Measurements from ENCODE around the gene AMPD3. TPM values are rescaled to one million over a fixed set of nuclear protein-coding genes. Genes with fewer than 3 reads are reported as not detected.

AMPD3 gene
- total RNA-seq, 1 experiment from 2014 or later = 17.4 TPM

DNA sequence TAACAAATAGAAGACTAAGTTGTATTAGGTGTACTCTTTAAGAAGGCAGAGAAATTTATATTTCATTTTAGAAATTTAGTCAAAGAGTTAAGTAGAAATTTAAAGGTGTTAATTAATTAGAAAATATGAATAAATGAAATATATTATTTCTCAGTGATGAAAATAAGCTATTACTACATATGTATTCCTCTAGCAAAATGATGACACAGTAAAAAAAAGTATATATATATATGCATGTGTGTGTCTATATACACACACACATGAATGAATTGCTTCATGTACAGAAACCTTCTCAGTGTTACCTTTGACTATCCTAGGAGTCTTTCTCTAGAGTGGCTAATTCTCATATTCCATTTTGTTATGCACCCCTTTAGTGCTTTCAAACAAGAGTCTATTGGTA, 78.3 kb downstream of the AMPD3 start:
- Histone ChIP-seq H3K27me3 (ENCODE audit: insufficient read depth, low read depth) (no peaks in the 10 kb centered on the region), H2AFZ (no peak overlapping the region), H3F3A (ENCODE audit: insufficient read depth, low read depth) (0 out of 2 replicates have a peak, but pooled peaks cover 8% of the 10 kb centered on the region), H3K9me2 (ENCODE audit: insufficient read depth) (no peaks in the 10 kb centered on the region), H4K20me1 (ENCODE audit: insufficient read depth) (no peaks in the 10 kb centered on the region), H3K9me3 (ENCODE audit: insufficient read depth, low read depth) (no peaks in the 10 kb centered on the region), H3K4me3 (no peak overlapping the region), H3K4me1 (replicated peaks; ENCODE audit: insufficient read depth) (peaks cover 15% of the 10 kb centered on the region), H3K36me3 (ENCODE audit: low read depth) (peaks cover 14% of the 10 kb centered on the region; the same call in 1 of the 2 replicates), H3K79me2 (ENCODE audit: low read depth) (peaks cover 8% of the 10 kb centered on the region; the same call in 1 of the 2 replicates), H3K27ac (no peak overlapping the region), H3K4me2 (no peak overlapping the region)
- ChIA-PET CTCF (no interaction called here), POLR2A (ENCODE audit: unreplicated experiment) (no interaction called here)
- BruUV-seq (replicated peaks) = no TSS peak
- no peak for DNase-seq
- intact Hi-C loops (cut with micrococcal nuclease; ENCODE audit: unreplicated experiment) = no loop called here
- no peak for TF ChIP-seq CTCF (conservative IDR thresholded peaks at IDR 0.05)
- no peak for TF ChIP-seq EZH2 (IDR thresholded peaks at IDR 0.05; ENCODE audit: low read depth)

DNA sequence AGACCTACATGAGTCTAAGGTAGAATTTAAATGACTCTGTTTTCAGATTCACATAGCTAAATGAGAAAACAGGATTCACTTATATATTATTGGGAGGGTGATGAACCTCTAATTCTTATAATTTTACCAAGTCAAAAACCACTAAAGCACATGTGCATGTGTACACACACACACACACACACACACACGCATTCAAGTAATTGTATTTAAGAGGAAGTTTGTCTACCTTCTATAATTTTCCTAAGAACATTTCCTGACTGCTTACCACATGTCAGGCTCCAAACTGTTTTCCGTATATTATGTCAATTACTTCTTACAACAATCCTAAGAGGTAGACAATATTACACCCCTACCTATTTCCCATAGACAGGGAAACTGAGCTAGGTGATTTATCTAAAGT, 79.3 kb downstream of the AMPD3 start:
- Histone ChIP-seq H3K9me2 (ENCODE audit: insufficient read depth) (no peaks in the 10 kb centered on the region), H3K4me2 (no peak overlapping the region), H2AFZ (no peak overlapping the region), H3K4me3 (no peak overlapping the region), H3F3A (ENCODE audit: insufficient read depth, low read depth) (0 out of 2 replicates have a peak, but pooled peaks cover 7% of the 10 kb centered on the region), H3K27ac (no peak overlapping the region), H3K9me3 (ENCODE audit: insufficient read depth, low read depth) (no peaks in the 10 kb centered on the region), H3K4me1 (replicated peaks; ENCODE audit: insufficient read depth) (peaks cover 16% of the 10 kb centered on the region), H3K36me3 (ENCODE audit: low read depth) (peaks cover 5% of the 10 kb centered on the region; the same call in 1 of the 2 replicates), H3K79me2 (ENCODE audit: low read depth) (peaks cover 18% of the 10 kb centered on the region), H4K20me1 (ENCODE audit: insufficient read depth) (no peaks in the 10 kb centered on the region), H3K27me3 (ENCODE audit: insufficient read depth, low read depth) (no peaks in the 10 kb centered on the region)
- intact Hi-C loops (cut with micrococcal nuclease; ENCODE audit: unreplicated experiment) = no loop called here
- CTCF ChIA-PET = no interaction called here
- POLR2A ChIA-PET (ENCODE audit: unreplicated experiment) = no interaction called here
- BruUV-seq (replicated peaks) = no TSS peak
- TF ChIP-seq CTCF (conservative IDR thresholded peaks at IDR 0.05) = no peak
- no peak for TF ChIP-seq EZH2 (IDR thresholded peaks at IDR 0.05; ENCODE audit: low read depth)
- no peak for DNase-seq

GRCh38 chr11:10537600-10537999, 82.5 kb downstream of the AMPD3 start:
- peaks cover 29% of the 10 kb centered on the region for H3K79me2 ChIP-seq (ENCODE audit: low read depth)
- TF ChIP-seq EZH2 (IDR thresholded peaks at IDR 0.05; ENCODE audit: low read depth) (no peak), CTCF (conservative IDR thresholded peaks at IDR 0.05) (no peak)
- intact Hi-C loops (cut with micrococcal nuclease; ENCODE audit: unreplicated experiment) = no loop called here
- H3K27me3 ChIP-seq (ENCODE audit: insufficient read depth, low read depth) = no peaks in the 10 kb centered on the region
- no TSS peak for BruUV-seq (replicated peaks)
- no peaks in the 10 kb centered on the region for H3K36me3 ChIP-seq (ENCODE audit: low read depth)
- no peak overlapping the region for H2AFZ ChIP-seq
- H4K20me1 ChIP-seq (ENCODE audit: insufficient read depth) = no peaks in the 10 kb centered on the region
- H3K4me1 ChIP-seq (replicated peaks; ENCODE audit: insufficient read depth) = peaks cover 21% of the 10 kb centered on the region
- DNase-seq = no peak
- no peak overlapping the region for H3K27ac ChIP-seq
- ChIA-PET POLR2A (ENCODE audit: unreplicated experiment) (interaction anchor here (0.5 kb wide), 1 partner anchor 60 kb away, joined by 4 read pairs; no protein-coding TSS in a partner anchor), CTCF (no interaction called here)
- no peaks in the 10 kb centered on the region for H3F3A ChIP-seq (ENCODE audit: insufficient read depth, low read depth)
- no peak overlapping the region for H3K4me3 ChIP-seq
- no peaks in the 10 kb centered on the region for H3K9me2 ChIP-seq (ENCODE audit: insufficient read depth)
- H3K4me2 ChIP-seq = no peak overlapping the region
- H3K9me3 ChIP-seq (ENCODE audit: insufficient read depth, low read depth) = no peaks in the 10 kb centered on the region
